NCI-H748 treated with DMSO at 0.1 percent for 48 hours (cell line): ENCODE results near the gene PRDM15.

Experiments
- DNase-seq: peaks from one replicate; lab custom pipeline; 2025; lab: John Stamatoyannopoulos, UW

Gene PRDM15

DNA sequence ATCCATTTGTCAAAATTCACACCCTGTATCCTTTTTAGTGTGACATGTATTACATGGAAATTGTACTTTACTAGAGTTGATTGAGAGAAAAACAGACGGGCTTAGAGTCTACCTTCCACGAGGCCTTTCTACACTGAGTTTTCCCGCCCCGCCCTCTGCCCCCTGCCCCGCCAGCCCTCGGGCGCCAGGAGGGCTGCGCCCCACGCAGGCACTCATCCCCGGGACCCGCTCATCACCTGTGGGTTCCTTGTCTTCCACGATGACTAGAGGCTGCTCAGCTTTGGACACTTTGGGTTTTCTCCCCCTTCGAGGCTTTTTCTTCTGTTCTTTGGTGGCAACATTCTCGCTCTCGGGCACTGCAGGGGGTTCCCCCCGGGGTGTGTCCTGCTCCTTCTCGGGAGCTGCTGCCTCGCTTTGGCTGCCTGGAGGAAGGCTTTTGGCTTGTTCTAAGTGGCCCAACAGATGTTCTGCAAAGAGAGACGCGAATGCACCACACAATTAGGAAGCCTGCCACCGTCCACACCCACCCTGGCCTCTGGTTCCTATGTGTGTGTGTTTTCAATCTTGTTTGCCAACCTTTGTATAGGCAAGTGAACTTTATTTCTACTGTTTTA lies 39.6 kb downstream of the PRDM15 start:
- DNase-seq = no peak

- no peak for DNase-seq
Measured at GRCh38 chr21:41837756-41838297, 41.3 kb downstream of the PRDM15 start.

GRCh38 chr21:41836166-41837015 lies 42.8 kb downstream of the PRDM15 start:
- no peak for DNase-seq

- DNase-seq = no peak
Measured at GRCh38 chr21:41835711-41836154, 43.4 kb downstream of the PRDM15 start.

GRCh38 chr21:41834926-41835663 lies 44.0 kb downstream of the PRDM15 start:
- DNase-seq = no peak

DNA sequence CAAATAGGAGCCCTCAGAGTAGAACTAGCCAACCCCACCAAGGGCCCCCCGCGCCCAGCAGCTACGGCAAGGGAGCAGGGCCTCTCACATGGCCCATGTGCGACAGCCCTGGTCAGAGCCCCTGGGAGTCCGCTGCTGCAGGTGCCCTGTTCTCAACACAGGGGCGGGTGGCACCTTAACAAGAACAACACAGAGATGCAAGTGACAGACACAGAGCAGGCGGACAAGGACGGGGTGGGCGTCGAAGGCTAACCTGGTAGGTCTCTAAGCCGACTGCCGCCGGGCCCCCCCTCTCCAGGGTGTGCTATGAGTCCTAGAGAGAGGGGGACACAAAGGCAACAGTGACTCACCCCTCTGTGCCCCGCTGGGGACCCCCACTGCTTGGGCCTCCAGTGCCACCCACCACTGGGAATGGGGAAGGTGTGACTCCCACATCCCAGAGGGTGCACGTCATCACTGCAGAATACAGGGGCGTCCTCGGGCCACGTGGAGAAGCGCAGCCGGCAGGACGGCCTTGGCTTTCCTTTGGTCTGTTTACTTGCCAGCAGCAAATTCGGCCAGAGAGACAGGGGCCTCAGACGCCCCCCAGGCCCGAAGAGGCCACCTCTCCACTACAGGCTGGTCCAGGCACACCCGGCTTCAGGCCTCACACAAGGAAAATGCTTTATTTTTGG lies 44.8 kb downstream of the PRDM15 start:
- DNase-seq = no peak

DNA sequence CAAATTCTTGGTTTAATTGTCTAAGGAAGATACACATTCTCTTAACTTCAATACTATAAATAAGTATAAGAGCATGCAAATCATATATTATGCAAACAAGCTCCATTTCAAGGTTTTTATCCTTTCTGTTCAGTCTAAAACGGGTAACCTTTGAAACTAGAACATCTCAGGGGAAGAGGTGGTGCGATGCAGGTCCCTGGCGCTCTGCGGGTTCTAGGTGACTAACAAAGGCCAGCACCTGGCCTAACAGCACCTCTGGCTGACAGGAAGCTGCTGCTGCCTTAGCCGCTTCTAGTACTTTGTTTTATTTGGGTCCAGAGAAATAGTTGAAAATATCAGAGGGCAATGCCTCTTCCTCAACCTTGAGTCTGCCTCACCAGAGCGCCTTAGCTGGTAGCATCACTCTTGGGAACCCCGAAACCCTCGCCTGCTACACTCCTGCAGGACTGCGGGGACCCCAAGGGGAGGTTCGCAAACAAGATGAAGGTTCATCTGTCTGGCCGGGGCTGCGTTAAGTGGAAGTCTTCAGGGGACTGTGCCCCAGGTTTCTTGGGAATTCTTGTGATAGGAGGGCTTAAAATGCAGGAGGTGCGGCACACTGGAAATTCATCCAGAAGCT lies 45.5 kb downstream of the PRDM15 start:
- no peak for DNase-seq

DNA sequence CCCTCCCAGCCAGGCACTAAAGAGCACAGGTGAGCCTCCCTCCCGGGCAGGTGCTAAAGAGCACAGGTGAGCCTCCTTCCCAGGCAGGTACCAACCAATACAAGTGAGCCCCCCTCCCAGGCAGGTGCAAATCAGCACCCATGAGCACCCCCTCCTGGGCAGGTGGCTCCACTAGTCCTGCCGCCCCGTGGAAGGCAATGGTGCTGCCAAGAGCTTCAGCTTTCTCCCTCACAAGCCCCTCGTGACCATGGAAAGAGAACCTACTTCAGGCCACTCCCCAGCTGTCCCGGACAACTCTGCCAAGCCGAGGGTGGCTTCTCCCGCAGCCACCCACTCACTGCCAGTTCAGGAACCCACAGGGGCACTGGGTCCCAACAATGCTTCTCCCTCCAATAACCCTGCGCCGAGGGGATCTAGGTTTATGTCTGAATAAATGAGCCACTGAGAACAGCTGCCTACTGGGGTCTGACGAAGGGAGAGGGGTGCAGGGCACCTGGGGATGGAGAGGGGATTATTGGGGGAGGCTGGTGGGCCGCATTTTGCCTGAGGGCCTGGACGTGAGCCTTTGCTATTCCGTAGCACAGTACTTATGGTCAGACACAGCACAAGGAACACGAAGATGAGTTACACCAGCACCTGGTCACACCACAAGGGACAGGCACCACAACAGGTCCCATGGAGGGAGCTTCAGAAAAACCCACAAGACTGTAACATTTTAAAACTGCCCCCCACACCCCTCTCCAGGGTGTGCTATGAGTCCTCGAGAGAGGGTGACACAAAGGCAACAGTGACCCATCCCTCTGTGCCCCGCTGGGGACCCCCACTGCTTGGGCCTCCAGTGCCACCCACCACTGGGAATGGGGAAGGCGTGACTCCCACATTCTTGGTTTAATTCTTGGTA lies 46.3 kb downstream of the PRDM15 start:
- DNase-seq = no peak

DNA sequence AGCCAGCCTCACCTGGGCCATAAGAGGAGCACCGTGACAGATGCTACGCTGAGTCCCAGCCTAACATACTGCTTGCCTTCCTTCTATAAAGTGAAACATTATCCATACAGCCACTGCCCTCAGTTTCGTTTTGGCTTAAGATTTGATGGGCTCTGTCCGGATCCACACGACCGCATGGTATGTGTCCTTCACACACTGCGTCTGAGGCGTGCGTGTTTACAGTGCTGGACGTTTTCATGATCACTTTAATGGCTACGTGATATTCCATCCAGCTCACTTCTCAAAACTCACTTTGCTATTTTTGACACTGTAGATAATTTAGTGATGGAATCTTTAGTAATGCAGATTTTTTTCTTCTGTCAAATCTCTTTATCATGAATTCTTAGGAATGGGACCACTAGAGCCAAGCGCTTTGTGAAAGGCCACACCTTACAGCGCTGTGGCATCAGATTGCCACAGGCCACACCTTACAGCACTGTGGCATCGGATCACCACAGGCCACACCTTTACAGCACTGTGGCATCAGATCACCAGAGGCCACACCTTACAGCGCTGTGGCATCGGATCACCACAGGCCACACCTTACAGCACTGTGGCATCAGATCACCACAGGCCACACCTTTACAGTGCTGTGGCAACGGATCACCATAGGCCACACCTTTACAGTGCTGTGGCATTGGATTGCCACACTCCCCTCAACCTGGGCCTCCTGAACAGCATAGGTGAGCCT lies 47.1 kb downstream of the PRDM15 start:
- DNase-seq = no peak

DNA sequence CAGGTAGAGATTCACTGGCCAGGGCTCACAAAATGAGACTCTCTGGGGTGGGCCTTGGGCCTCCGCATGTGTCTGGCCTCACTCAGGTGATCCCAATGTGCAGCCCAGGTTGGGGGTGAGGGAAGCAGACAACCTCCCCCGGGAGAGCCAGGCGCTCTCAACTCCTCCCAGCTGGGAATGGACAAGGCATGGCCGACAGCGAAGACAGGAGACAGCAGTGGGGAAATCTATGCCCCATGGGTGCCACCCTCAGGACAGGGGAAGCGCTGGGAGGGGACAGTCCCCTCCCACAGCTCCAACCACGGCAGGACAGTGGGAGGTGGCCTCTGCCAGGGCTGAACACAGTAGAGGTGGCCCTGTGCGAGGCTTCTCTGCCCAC lies 47.7 kb downstream of the PRDM15 start:
- DNase-seq = no peak

DNA sequence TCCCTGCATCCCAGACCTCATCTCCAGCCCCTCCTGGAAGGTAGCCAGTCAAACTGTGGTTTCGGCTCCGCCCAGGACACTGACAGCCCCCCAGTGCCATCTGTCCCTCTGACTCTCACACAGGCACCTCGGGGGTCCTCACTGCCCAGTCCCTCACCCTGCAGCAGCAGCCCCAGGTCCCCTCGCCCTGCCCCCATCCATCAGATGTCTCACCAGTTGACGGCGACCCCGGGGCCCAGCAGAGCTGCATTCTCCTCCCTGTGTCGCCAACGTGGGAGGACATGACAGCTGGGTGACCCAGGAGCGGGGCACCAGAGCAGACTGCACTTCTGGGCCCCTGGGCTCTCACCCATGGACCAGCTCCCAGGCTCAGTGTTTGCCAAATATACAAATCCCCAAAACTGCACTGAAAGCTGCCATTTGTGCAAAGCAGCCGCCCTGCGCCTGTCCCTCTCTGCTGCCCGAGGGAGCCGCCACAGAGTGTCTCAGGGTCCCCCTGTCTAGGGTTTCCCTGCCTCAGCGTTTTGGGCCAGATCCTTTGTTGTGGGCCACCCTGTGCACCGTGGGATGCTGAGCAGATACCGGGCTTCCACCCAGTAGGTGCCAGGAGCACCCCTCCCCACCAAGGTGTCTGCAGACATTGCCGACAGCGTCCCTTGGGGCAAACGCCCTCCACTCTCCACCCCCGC lies 48.2 kb downstream of the PRDM15 start:
- no peak for DNase-seq

GRCh38 chr21:41830145-41830707 lies 48.9 kb downstream of the PRDM15 start:
- no peak for DNase-seq

DNA sequence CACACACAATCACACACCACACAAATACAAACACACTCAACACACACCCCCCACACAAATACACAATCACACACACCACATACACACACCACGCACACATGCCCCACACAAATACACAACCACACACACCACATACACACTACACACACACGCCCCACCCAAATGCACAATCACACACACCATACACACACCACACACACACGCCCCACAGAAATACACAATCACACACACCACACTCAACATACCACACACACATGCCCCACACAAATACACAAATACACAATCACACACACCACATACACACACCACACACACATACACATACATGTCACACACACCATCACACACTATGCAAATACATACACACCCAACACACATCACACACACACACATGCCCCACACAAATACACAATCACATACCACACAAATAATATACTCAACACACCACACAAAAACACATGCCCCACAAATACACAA lies 50.2 kb downstream of the PRDM15 start:
- no peak for DNase-seq

DNA sequence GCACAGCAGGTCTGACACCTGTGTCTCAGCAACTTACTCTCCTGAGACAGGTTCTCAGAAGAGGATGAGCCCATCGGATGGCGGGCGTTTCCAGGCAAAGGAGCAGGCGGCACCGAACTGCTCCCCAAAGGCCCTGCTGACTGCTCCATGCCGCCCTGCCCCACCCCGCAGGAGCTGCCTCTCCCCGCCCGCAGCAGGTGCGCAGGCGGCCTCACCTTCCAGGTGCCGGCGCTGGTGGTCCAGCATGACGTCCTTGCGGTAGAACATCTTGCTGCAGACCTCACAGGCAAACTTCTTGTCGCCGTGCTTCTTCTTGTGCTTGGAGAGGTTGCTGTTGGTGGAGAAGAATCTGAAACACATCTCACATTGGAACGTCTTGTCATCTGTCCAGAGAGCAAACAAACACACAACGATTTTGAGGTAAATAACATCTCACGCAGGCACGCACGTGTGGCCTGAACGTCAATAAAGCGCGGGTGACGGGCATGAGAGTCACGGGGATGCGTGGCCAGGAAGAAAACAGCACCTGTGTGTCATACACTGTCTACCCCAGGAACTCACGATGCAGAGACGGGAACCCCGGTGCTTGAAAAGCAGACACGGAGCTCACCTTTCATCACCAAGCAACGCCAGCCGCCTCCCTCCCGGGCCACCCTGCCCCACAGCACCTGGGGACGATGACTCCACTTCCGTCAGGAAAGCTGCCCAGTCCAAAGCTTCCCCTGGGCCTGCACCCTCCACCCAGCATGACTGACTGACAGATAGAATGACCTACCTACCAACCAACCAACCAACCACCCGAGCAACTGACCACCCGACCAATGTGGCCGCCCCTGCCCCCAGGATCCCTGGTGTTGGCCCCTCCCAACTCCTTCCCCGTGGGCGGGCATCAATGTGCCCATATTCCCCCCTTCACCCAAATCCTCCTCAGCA lies 50.9 kb downstream of the PRDM15 start:
- no peak for DNase-seq

DNA sequence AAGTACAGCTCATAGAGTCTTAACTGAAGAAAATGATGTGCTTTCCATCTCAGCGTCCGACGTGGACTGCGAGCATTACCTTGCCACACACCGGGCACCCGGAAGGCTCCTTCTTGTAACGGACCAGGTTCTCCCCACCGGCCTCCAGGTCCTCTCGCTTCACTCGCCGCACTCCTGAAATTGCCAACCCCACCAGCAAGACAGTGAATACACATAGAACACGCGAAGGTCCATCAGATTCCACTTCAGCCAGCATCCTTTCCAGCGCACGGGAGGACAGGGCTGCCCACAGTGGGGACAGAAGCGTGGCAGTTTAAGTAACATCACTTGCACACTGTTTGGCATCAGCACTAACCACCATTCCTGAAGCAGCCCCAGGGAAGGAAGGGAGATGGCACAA lies 53.3 kb downstream of the PRDM15 start:
- no peak for DNase-seq

GRCh38 chr21:41825216-41825615 lies 53.9 kb downstream of the PRDM15 start:
- no peak for DNase-seq

DNA sequence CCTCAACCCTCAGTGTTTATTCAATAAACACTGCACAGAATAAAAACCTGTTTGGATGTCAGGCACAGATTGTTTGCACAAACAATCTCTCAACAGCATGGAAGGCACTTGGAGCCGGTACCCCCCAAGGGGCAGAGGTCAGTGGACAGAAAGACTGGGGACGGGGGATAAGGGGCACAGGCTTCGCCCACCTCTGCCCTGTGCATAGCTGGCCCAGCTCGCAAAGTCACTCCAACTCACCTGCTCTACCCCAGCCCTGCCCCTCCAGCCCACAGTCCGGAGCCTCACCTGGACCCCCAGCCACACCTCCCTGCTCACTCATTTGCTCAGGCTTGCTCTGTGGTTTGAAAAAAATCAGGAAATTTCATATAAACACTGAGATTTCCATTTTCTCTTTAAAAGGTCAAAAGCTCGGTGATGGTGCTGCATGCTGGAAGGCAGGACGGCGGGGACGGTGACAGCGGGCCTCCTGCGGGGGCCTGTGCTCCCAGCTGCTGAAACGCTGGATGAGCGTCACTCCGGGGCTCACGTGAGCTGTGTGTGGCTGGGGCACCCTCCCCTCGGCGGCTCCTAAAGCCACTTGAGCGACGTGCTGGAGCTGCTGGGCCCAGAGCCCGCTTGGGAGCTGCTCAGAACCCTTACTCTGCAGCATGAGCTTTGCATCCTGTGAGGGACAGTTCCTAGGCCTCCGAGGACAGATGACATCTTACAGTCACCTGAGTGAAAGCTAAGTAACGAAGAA lies 54.5 kb downstream of the PRDM15 start:
- DNase-seq = no peak
